ENCODE measurements around the gene CDIP1. TPM values are rescaled to one million over a fixed set of nuclear protein-coding genes. Genes with fewer than 3 reads are reported as not detected.

CDIP1 gene
- total RNA-seq, 1 experiment from 2014 or later = 49.7 TPM

GRCh38 chr16:4488499-4488967 lies 50.0 kb downstream of the CDIP1 start:
- Histone ChIP-seq H2BK120ac (ENCODE audit: low read depth, low read length, poor library complexity, severe bottlenecking) (no peak overlapping the region), H3T11ph (ENCODE audit: low read length) (no peak overlapping the region), H4K5ac (ENCODE audit: insufficient read length, low read depth, low read length) (no peak overlapping the region), H3K56ac (ENCODE audit: insufficient read length, low read depth, low read length) (no peak overlapping the region), H3K79me1 (ENCODE audit: insufficient read depth, low read depth, low read length, poor library complexity, severe bottlenecking) (no peaks in the 10 kb centered on the region), H4K20me1 (ENCODE audit: control insufficient read depth, insufficient read depth, insufficient read length) (no peaks in the 10 kb centered on the region), H3K23ac (ENCODE audit: insufficient read length, low read depth, low read length) (no peak overlapping the region), H3K9ac (ENCODE audit: extremely low read depth, insufficient read length, low read length) (no peak overlapping the region), H3K4me2 (ENCODE audit: insufficient read depth, insufficient read length, low read length) (no peak overlapping the region), H4K91ac (ENCODE audit: insufficient read length, low read depth, low read length) (no peak overlapping the region), H2BK20ac (ENCODE audit: low read depth, low read length, poor library complexity, severe bottlenecking) (no peak overlapping the region), H2BK15ac (ENCODE audit: low read depth, low read length) (no peak overlapping the region), H3K14ac (ENCODE audit: insufficient read depth, low read length) (no peak overlapping the region), H3K4me1 (ENCODE audit: insufficient read depth, low read length) (no peaks in the 10 kb centered on the region), H3K79me2 (ENCODE audit: insufficient read depth, low read length) (no peaks in the 10 kb centered on the region), H2AFZ (ENCODE audit: low read length) (no peak overlapping the region), H3K18ac (ENCODE audit: insufficient read length, low read depth, low read length) (no peak overlapping the region), H3K27me3 (ENCODE audit: insufficient read depth, low read length) (no peaks in the 10 kb centered on the region), H2BK5ac (ENCODE audit: insufficient read length, low read length) (no peak overlapping the region), H2AK5ac (ENCODE audit: insufficient read length, low read length) (no peak overlapping the region), H3K4ac (ENCODE audit: low read depth, low read length) (no peak overlapping the region), H4K8ac (replicated peaks; ENCODE audit: insufficient read length, low read depth, low read length) (no peak overlapping the region), H3K27ac (ENCODE audit: insufficient read length, low read depth, low read length) (no peak overlapping the region), H3K9me3 (ENCODE audit: control insufficient read depth, low read depth, low read length) (no peaks in the 10 kb centered on the region), H3K23me2 (ENCODE audit: insufficient read length, low read depth, low read length, poor library complexity, severe bottlenecking) (no peaks in the 10 kb centered on the region), H2BK12ac (ENCODE audit: insufficient read length, low read depth, low read length) (no peak overlapping the region)
- no peaks in the 10 kb centered on the region for H3K4me1 Mint-ChIP-seq
- DNase-seq = no peak
- H3K4me3 Mint-ChIP-seq = no peak overlapping the region
- 0 out of 7 replicates have a peak overlapping the region, but pooled peaks of 1 of the 3 experiments have one; percentile 10 for H3K27ac Mint-ChIP-seq
- peaks cover 0 to 21% (median 0%) of the 10 kb centered on the region in 3 experiments; a peak in 5 of 7 replicates for H3K36me3 Mint-ChIP-seq (ENCODE audit: insufficient read depth in 1 of 3, low read depth in 3 of 3)
- no peak for TF ChIP-seq CTCF (conservative IDR thresholded peaks at IDR 0.05)
- WGBS (ENCODE audit: extremely low coverage, insufficient read length, low lambda C conversion rate) = no CpG with 5 or more reads among the region's 1 CpG
- H3K27me3 Mint-ChIP-seq (ENCODE audit: low read depth) = no peaks in the 10 kb centered on the region
- H3K9me3 Mint-ChIP-seq = no peaks in the 10 kb centered on the region
